ENCODE data around the gene OSBPL7. TPM values are rescaled to one million over a fixed set of nuclear protein-coding genes. Genes with fewer than 3 reads are reported as not detected.

The OSBPL7 gene
- total RNA-seq, 1 experiment from 2014 or later, result 9.1 TPM

DNA sequence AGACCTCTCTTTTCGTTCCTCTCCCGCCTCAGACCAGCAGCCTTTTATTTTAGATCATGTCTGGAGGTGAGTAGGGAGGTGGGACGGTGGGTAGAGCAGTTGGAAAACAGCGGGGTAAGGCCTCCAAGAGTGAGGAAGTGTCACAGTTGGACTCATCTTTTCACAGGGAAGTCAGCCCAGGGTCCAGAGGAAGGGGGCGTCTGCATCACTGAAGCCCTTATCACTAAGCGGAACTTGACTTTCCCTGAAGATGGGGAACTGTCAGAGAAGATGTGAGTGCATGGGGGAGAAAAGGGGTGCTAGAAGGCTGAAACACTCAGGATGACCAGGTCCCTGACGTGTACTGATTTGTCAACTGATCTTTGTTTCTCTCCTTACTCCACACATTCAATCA, 10.3 kb upstream of the OSBPL7 start:
- no peak for DNase-seq (ENCODE audit: low read depth, low spot score)
- in situ Hi-C loops (cut with HindIII; ENCODE audit: low pct_unique_long_range_greater_than_20kb, low sequenced_read_pairs) (no loop called here), intact Hi-C loops (cut with micrococcal nuclease; ENCODE audit: unreplicated experiment) (no loop called here)
- ChIA-PET CTCF (interaction anchor here (1.1 kb wide), 1 partner anchor 9 kb away, joined by 5 read pairs; the partner anchor contains the start of gene SCRN2), POLR2A (interaction anchor here (1.0 kb wide), 1 partner anchor 182 kb away, joined by 3 read pairs; the partner anchor contains the start of gene KPNB1)
- no peaks in the 10 kb centered on the region for H3K9me3 ChIP-seq (ENCODE audit: control insufficient read depth, insufficient read depth, low read depth, low read length)
- TF ChIP-seq REST (IDR thresholded peaks at IDR 0.05; ENCODE audit: insufficient read depth in 1 of 2, low read depth in 2 of 2, low read length in 1 of 2), result no peak
- no peak for TF ChIP-seq TCF7L2 (IDR thresholded peaks at IDR 0.05; ENCODE audit: low read depth, low read length)
- TF ChIP-seq SIN3A (IDR thresholded peaks at IDR 0.05; ENCODE audit: borderline replicate concordance, insufficient read depth, low read depth, low read length), result no peak
- no peak for TF ChIP-seq CTCF (IDR thresholded peaks at IDR 0.05)
- TF ChIP-seq POLR2AphosphoS5 (IDR thresholded peaks at IDR 0.05; ENCODE audit: low read depth, low read length), result no peak
- H3K27me3 ChIP-seq (ENCODE audit: control insufficient read depth, insufficient read depth, low read length), result no peaks in the 10 kb centered on the region
- peaks cover 15% of the 10 kb centered on the region; the same call in 1 of the 2 replicates for H3K4me1 ChIP-seq (ENCODE audit: control insufficient read depth, insufficient read depth, low read length)
- BruUV-seq (replicated peaks), result no TSS peak
- H3K4me3 ChIP-seq (ENCODE audit: low read depth in 2 of 2, low read length in 2 of 2), result peak overlapping the region; percentile 80 to 96
- peaks cover 4% of the 10 kb centered on the region; the same call in 1 of the 2 replicates for H3K36me3 ChIP-seq (ENCODE audit: control insufficient read depth, insufficient read depth, low read length)
- no peak; the same call in 1 of the 2 replicates for ATAC-seq
- peak overlapping the region; percentile 97 for H3K27ac ChIP-seq (ENCODE audit: low read length)

DNA sequence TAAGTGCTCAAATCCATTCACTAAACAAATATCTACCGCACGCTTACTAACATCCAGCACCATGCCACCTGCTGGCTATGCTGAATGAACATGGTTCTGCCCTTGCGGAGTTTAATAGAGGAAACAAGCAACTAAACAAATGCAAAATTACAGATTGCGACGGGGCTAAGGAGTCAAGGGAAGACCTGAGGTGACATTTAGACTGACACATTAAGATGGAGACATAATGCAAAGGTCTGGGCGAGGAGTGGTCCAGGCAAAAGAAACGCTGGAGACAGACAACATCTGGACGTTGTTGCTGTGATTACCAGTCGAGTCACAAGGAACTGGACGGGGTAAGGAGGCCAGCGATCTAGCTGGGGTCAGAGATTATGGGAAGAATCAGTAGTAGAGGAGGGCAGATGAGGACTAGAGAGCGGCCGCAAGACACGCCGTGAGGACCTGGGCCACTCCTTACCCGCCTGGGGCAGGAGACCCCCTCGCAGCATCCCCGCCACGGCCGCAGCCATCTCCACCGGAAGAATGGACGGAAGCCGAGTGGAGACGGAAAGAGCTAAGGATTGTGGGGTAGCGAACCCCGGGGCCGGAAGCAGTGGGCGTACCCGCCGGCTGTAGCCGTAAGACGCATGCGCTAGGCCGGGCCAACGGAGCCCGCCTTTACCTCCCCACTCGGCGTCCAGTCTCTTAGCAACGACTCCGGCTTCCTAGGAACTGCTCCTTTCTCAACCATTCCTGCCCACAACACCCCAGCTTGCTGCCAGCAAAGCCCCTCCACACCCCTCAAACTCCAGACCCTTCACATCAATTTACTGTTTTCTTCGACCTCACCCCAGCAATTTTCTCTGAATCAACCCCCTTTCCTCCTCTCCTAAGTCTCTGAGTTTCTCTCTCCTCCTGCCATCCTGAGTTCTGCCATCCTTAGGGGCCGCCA, 9.7 kb upstream of the OSBPL7 start, which contains the start of the genes LRRC46 and MRPL10:
Gene LRRC46, plus strand, starts transcription at position 668 of the 931 bp plus-strand sequence. CDS start 320 bp downstream, outside the sequence.
Gene MRPL10, minus strand, starts transcription at position 539 of the 931 bp plus-strand sequence. Its CDS starts 30 bp downstream, at position 509.
- intact Hi-C loops (cut with micrococcal nuclease; ENCODE audit: unreplicated experiment), result no loop called here
- CTCF ChIA-PET, result interaction anchor here (0.8 to 1.1 kb wide), 2 partner anchors 10 to 93 kb away, joined by 3 to 5 read pairs; partner anchors contain the start of gene SCRN2

More for the DNA sequence above, 9.7 kb upstream of the OSBPL7 start, which contains the start of the genes LRRC46 and MRPL10:
- TF ChIP-seq REST (IDR thresholded peaks at IDR 0.05; ENCODE audit: insufficient read depth in 1 of 2, low read depth in 2 of 2, low read length in 1 of 2) (0 out of 4 replicates have a peak, but pooled peaks of 1 of the 2 experiments have one; percentile 53), SIN3A (IDR thresholded peaks at IDR 0.05; ENCODE audit: borderline replicate concordance, insufficient read depth, low read depth, low read length) (peak; percentile 96; the same call in 1 of the 2 replicates), TCF7L2 (IDR thresholded peaks at IDR 0.05; ENCODE audit: low read depth, low read length) (0 out of 2 replicates have a peak, but pooled peaks have one; percentile 37), CTCF (IDR thresholded peaks at IDR 0.05) (no peak; the same call in 1 of the 2 replicates), POLR2AphosphoS5 (IDR thresholded peaks at IDR 0.05; ENCODE audit: low read depth, low read length) (peak; percentile 99)
- in situ Hi-C loops (cut with HindIII; ENCODE audit: low pct_unique_long_range_greater_than_20kb, low sequenced_read_pairs), result no loop called here
- Histone ChIP-seq H3K27me3 (ENCODE audit: control insufficient read depth, insufficient read depth, low read length) (no peaks in the 10 kb centered on the region), H3K36me3 (ENCODE audit: control insufficient read depth, insufficient read depth, low read length) (peaks cover 5% of the 10 kb centered on the region; the same call in 1 of the 2 replicates), H3K4me1 (ENCODE audit: control insufficient read depth, insufficient read depth, low read length) (peaks cover 15% of the 10 kb centered on the region; the same call in 1 of the 2 replicates), H3K4me3 (ENCODE audit: low read depth in 2 of 2, low read length in 2 of 2) (peak within 1 kb of the TSS; percentile 80 to 96), H3K9me3 (ENCODE audit: control insufficient read depth, insufficient read depth, low read depth, low read length) (no peaks in the 10 kb centered on the region), H3K27ac (ENCODE audit: low read length) (peak within 1 kb of the TSS; percentile 97)
- peak; percentile 63 for DNase-seq (ENCODE audit: low read depth, low spot score)
- POLR2A ChIA-PET, result interaction anchor here (0.6 to 1.0 kb wide), 3 partner anchors 58 to 182 kb away, joined by 3 read pairs; partner anchors contain the start of gene KPNB1
- peak; percentile 98 for ATAC-seq
- TSS peak; percentile 91 for BruUV-seq (replicated peaks)

Data from Panc1 (cell line).